ENCODE data around the gene MGST2. TPM values are rescaled to one million over a fixed set of nuclear protein-coding genes. Genes with fewer than 3 reads are reported as not detected.
A peak's percentile ranks its signal among the peaks of the same experiment; 100 is the strongest.

MGST2 gene
- polyA plus RNA-seq, 1 donor = 45.7 TPM

DNA sequence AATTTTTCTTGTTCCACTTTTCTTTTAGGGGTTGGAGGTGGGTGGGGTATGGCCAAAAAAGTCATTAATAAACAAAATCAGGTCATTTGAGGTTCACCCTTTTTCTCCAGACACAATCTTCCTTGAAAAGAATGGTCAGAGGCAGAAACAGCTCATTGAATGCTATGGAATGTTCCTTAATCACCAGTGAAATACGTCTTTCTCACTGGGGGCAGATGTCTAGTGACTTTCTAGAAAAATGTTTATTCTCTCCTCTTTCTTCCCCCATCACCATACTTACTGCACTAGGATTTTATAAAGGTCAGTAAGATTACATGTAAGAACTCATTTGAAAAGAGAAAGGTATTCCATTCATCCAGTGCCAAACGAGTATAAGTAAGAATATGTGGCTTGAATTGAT, 44.5 kb downstream of the MGST2 start:
- no peak for DNase-seq

GRCh38 chr4:139711461-139711860, 45.8 kb downstream of the MGST2 start:
- no peak for DNase-seq

DNA sequence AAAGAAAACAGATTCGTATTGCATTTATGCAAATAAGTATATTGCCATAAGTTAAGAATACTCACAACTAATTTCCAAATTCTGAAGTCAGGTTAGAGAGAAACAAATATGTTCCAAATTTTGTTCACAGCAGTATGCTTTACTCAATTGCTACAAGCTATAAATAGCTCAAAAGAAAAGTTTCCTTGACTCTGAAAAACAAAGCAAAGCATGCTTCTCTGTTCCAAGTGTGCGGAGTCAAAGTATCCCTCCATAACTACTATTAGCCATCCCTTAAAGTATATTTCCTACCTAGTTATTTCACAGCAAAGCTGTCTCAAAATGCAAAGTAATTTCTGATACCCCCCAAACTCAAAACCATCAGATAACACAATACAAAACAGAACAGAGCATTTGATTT, 47.3 kb downstream of the MGST2 start:
- DNase-seq = no peak

GRCh38 chr4:139715746-139716391, 50.2 kb downstream of the MGST2 start:
- DNase-seq = no peak

DNA sequence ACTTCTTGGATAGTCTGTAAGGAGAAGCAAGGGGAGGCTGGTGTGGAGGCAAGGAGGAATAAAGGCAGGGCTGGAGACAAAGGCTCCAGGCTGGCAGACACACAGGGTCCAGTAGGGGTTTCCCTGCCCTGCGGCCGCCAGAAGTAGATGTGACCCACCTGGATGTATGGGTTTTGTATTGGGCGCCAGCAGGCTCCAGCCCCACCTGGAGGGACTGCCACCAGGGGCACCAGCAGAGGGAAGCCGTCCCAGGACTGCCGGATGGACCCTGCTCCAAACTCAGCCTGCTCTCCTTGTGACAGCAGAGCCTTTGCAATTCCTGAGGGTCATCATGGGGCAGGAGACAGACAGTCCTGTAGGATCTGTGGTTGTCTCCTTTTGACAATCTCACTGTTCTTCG, 52.7 kb downstream of the MGST2 start:
- no peak for DNase-seq

DNA sequence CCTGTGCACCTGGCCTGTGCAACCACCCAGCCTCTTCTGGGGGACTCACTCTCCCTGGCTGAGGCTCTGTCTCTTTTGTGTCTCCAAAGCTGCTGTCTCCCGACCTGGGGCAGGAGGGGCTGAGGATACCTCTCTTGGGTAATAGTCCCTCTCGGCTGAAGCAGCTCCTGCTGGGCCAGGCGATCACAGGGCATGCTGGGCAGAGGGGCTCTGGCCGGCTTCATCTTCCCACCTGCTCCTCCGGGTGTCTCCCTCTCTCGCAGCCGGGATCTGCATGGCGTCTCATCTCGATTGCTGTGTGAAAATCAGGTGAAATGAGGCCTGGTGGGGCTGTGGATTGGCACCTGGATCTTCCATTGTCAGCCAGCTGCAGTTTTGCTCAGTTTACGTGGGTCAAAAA, 53.2 kb downstream of the MGST2 start:
- no peak for DNase-seq

- no peak for DNase-seq
Measured at GRCh38 chr4:139719381-139720101, 53.9 kb downstream of the MGST2 start.

GRCh38 chr4:139720806-139721205, 55.2 kb downstream of the MGST2 start:
- no peak for DNase-seq

GRCh38 chr4:139721789-139722188, 56.2 kb downstream of the MGST2 start:
- DNase-seq = no peak

GRCh38 chr4:139725236-139725635, 59.6 kb downstream of the MGST2 start:
- DNase-seq = no peak

- no peak for DNase-seq
Measured at GRCh38 chr4:139726615-139727014, 61.0 kb downstream of the MGST2 start.

GRCh38 chr4:139728146-139728545, 62.5 kb downstream of the MGST2 start:
- DNase-seq = no peak

DNA sequence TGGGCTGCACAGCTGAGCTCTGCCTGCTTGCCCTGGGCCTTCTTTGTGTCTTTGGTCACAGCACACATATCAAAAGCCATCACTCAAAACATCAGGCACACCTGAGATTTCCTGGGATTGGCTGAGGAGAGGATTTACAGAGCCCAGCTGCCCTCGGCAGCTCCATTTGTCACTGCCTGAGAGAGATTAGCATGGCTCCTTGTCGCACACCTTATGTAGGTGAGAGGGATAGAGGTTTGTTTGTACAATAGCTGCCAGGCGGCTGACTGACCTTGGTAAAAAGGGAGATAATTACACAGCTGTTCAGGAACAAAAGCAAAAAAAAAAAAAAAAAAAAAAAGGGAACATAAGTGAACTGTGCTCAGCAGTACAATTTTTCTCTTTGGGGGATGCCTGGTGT, 63.2 kb downstream of the MGST2 start:
- no peak for DNase-seq

DNA sequence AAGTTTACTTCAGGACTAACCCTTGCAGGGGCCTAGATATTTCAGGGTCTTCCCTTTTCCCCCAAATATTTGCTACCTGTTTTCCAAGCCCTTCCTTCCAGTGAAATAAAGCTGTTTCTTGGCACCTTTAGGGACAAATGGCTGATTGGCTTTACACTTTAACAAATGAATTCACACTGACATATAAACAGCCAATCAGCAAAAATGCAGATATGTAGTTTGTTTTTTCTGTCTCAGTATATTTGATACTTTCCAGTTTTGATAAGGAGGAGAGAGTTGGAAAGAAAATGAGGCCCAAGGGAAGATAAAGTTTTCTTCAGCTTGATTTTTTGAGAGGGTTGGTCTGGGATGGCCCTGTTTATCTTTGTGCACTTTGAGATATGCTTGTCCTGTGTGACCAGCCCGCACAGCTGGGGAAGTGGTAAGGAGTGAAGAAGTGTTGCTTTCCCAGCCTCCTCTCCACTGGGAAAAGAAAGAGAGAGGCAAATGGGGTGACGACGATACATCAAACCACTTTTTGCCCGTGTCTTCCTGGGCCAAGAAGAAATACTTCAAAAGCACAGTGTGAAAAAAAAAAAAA, 67.5 kb downstream of the MGST2 start:
- DNase-seq = no peak

- DNase-seq = no peak
Measured at GRCh38 chr4:139734201-139734874, 68.7 kb downstream of the MGST2 start.

- peak; percentile 90 for DNase-seq
Measured at GRCh38 chr4:139734875-139735380, 69.3 kb downstream of the MGST2 start.

DNA sequence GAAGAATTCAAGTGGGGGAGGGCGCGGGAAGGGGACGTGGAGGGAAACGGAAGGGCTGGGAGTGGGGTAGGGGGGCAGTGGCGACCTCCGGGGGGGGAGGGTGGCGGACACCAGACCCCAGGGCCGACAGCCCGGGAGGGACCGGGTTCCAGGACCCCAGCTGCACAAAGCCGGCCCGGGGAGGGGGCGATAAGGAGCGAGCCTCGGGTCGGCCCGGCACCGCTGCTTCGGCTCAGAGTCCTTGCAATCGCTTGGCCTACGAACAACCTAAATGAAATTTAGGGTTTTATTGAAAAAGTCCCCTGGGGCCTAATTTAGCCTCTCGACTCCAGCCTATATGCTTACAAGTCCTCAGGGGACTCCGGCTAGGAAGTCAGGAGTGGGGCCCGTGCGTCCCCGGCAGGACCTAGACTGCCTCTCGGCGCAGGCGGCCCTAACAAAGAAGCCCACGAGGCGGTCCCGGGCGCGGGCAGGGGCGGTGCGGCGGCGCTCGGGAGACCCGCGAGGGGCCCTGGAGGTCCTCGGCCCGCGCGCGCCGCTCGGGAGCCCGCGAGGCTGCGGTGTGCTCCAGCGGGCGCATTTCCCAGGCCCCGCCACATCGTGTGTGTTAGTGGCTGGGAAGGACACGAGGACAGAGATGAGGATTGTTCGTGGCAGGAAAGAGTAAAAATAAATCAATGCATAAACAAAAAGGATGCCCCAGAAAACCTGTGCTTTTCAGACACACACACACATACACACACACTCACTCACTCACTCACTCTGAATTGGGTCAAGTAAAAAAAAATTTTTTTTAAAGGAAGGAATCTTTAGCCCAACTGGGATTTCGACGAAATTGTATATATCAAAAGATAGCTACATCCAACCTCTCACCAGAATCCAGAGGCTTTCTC, 70.0 kb downstream of the MGST2 start:
- peak; percentile 43 for DNase-seq

- DNase-seq = no peak
Measured at GRCh38 chr4:139736274-139736660, 70.6 kb downstream of the MGST2 start.

- DNase-seq = no peak
Measured at GRCh38 chr4:139736661-139737060, 71.0 kb downstream of the MGST2 start.

- no peak for DNase-seq
Measured at GRCh38 chr4:139738846-139739613, 73.4 kb downstream of the MGST2 start.

GRCh38 chr4:139740121-139740520, 74.5 kb downstream of the MGST2 start:
- no peak for DNase-seq

Data from hindlimb muscle (tissue), 1 donor.